ENCODE data around the gene LBX1.

DNA sequence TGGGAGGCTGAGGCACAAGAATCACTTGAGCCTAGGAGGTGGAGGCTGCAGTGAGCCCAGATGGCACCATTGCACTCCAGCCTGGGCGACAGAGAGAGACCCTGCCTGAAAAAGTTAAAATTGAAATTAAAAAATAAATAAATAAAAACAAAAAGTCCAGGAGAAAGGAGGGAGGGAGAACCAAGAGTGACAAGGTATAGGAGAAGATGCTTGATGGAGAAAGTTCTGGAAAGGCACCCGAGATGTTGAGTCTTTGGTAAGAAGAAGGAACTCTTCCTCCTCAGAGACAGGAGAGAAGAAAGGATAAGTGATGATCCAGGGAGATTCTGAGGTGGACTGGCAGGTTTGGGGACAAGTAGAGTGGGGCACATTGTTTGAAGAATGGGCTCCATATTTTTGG is 17.4 kb upstream of the LBX1 start:
- TF ChIP-seq, protein P1, sequence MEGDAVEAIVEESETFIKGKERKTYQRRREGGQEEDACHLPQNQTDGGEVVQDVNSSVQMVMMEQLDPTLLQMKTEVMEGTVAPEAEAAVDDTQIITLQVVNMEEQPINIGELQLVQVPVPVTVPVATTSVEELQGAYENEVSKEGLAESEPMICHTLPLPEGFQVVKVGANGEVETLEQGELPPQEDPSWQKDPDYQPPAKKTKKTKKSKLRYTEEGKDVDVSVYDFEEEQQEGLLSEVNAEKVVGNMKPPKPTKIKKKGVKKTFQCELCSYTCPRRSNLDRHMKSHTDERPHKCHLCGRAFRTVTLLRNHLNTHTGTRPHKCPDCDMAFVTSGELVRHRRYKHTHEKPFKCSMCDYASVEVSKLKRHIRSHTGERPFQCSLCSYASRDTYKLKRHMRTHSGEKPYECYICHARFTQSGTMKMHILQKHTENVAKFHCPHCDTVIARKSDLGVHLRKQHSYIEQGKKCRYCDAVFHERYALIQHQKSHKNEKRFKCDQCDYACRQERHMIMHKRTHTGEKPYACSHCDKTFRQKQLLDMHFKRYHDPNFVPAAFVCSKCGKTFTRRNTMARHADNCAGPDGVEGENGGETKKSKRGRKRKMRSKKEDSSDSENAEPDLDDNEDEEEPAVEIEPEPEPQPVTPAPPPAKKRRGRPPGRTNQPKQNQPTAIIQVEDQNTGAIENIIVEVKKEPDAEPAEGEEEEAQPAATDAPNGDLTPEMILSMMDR (IDR thresholded peaks at IDR 0.05; ENCODE audit: borderline replicate concordance, extremely low read depth, low read length, poor library complexity, severe bottlenecking): no peak
- TF ChIP-seq EZH2 (IDR thresholded peaks at IDR 0.05; ENCODE audit: borderline replicate concordance, low read depth, low read length, severe bottlenecking): no peak
